Stimulated activated CD4-positive, alpha-beta T cell treated with anti-CD3 and anti-CD28 coated beads, TNF-alpha, amount 100 ng/mL, for 4 hours (primary cell): ENCODE results near the gene DOCK1.
"Not testable (repeated sequence)": the region's sequence is repeated elsewhere in the genome, so short reads cannot be mapped to it uniquely, and the experiment has no call there.

Experiments used
- DNase-seq, 3 experiments: peaks; one replicate each; pipeline ENCODE4 v3.0.0-alpha.2; 2020; ENCODE audit warnings: low read depth in 3 of 3

The DOCK1 gene

GRCh38 chr10:126924915-126925300 lies 19.7 kb downstream of the DOCK1 start:
- no peak for DNase-seq

- DNase-seq = no peak
Observed at GRCh38 chr10:126926568-126926967, 21.3 kb downstream of the DOCK1 start.

GRCh38 chr10:126927799-126928198 lies 22.6 kb downstream of the DOCK1 start:
- no peak for DNase-seq

GRCh38 chr10:126928274-126928673 lies 23.0 kb downstream of the DOCK1 start:
- DNase-seq = no peak

GRCh38 chr10:126929391-126929790 lies 24.2 kb downstream of the DOCK1 start:
- no peak for DNase-seq

- no peak for DNase-seq
Observed at GRCh38 chr10:126930131-126930882, 25.1 kb downstream of the DOCK1 start.

GRCh38 chr10:126930883-126931503 lies 25.8 kb downstream of the DOCK1 start:
- no peak for DNase-seq

- no peak for DNase-seq
Observed at GRCh38 chr10:126931544-126931943, 26.3 kb downstream of the DOCK1 start.

- no peak for DNase-seq
Observed at GRCh38 chr10:126932516-126932915, 27.3 kb downstream of the DOCK1 start.

GRCh38 chr10:126933116-126933515 lies 27.9 kb downstream of the DOCK1 start:
- DNase-seq = no peak

- no peak for DNase-seq
Observed at GRCh38 chr10:126935263-126935946, 30.2 kb downstream of the DOCK1 start.

- no peak for DNase-seq
Observed at GRCh38 chr10:126937026-126937425, 31.8 kb downstream of the DOCK1 start.

- not testable (repeated sequence) for DNase-seq
Observed at GRCh38 chr10:126938121-126938520, 32.9 kb downstream of the DOCK1 start.

- DNase-seq = no peak
Observed at GRCh38 chr10:126939706-126940105, 34.5 kb downstream of the DOCK1 start.

- DNase-seq = no peak
Observed at GRCh38 chr10:126940670-126941310, 35.6 kb downstream of the DOCK1 start.

- no peak for DNase-seq
Observed at GRCh38 chr10:126944191-126944590, 39.0 kb downstream of the DOCK1 start.

GRCh38 chr10:126945351-126946030 lies 40.3 kb downstream of the DOCK1 start:
- no peak for DNase-seq

GRCh38 chr10:126946746-126947145 lies 41.5 kb downstream of the DOCK1 start:
- DNase-seq = no peak

GRCh38 chr10:126948355-126949160 lies 43.3 kb downstream of the DOCK1 start:
- DNase-seq = no peak

- no peak for DNase-seq
Observed at GRCh38 chr10:126949161-126949503, 43.9 kb downstream of the DOCK1 start.
